GM12874 (cell line): ENCODE data around the gene LRRFIP2.

ENCODE experiments used
- CTCF ChIP-seq: IDR thresholded peaks from 2 replicates; pipeline ENCODE4 v1.5.1; 2011; ENCODE audit warnings: low read depth, mild to moderate bottlenecking, control low read depth, low read length, moderate library complexity; ENCODE audit not compliant: insufficient read depth

Gene LRRFIP2

GRCh38 chr3:37183375-37183831 lies 9.0 kb upstream of the LRRFIP2 start:
- no peak for TF ChIP-seq CTCF

GRCh38 chr3:37182816-37183215 lies 8.4 kb upstream of the LRRFIP2 start:
- TF ChIP-seq CTCF = no peak

GRCh38 chr3:37181756-37182155 lies 7.4 kb upstream of the LRRFIP2 start:
- no peak for TF ChIP-seq CTCF

GRCh38 chr3:37179144-37179967 lies 5.0 kb upstream of the LRRFIP2 start:
- no peak for TF ChIP-seq CTCF

- no peak for TF ChIP-seq CTCF
Observed at GRCh38 chr3:37173806-37174205, 576 bp downstream of the LRRFIP2 start.

GRCh38 chr3:37171144-37171543 lies 3.2 kb downstream of the LRRFIP2 start:
- TF ChIP-seq CTCF = no peak

GRCh38 chr3:37170513-37170912 lies 3.9 kb downstream of the LRRFIP2 start:
- no peak for TF ChIP-seq CTCF
